GM23248 (cell line): ENCODE data around the gene WDR7. TPM values are rescaled to one million over a fixed set of nuclear protein-coding genes. Genes with fewer than 3 reads are reported as not detected.
A peak's percentile ranks its signal among the peaks of the same experiment; 100 is the strongest.

ENCODE experiments used
- DNase-seq: peaks from one replicate; pipeline ENCODE4 v3.0.0-alpha.2; 2015
- H2AFZ ChIP-seq: fragments of 200-600 bp; sonication (generic); 2 replicates; pipeline ENCODE4 v1.6.1; 2016; ENCODE audit warnings: antibody characterized with exemption
- H3F3A ChIP-seq: fragments of 200-600 bp; sonication (generic); 2 replicates; pipeline ENCODE4 v1.6.1; 2016; ENCODE audit warnings: mild to moderate bottlenecking, antibody characterized with exemption, mixed run types; ENCODE audit not compliant: insufficient read depth
- H3K27ac ChIP-seq: fragments of 200-600 bp; sonication (generic); 2 replicates; pipeline ENCODE4 v1.5.1; 2016; ENCODE audit warnings: mild to moderate bottlenecking
- H3K27me3 ChIP-seq: fragments of 200-600 bp; sonication (generic); replicated peaks from 2 replicates; pipeline ENCODE4 v1.6.1; 2016; ENCODE audit warnings: mild to moderate bottlenecking; ENCODE audit not compliant: insufficient read depth
- H3K36me3 ChIP-seq: fragments of 200-600 bp; sonication (generic); 2 replicates; pipeline ENCODE4 v1.6.1; 2016; ENCODE audit warnings: low read depth, mild to moderate bottlenecking
- H3K4me1 ChIP-seq: fragments of 200-600 bp; sonication (generic); 2 replicates; pipeline ENCODE4 v1.6.1; 2016; ENCODE audit warnings: mild to moderate bottlenecking; ENCODE audit not compliant: insufficient read depth
- H3K4me2 ChIP-seq: fragments of 200-600 bp; sonication (generic); one replicate; pipeline ENCODE4 v1.6.1; 2016; ENCODE audit warnings: mild to moderate bottlenecking; ENCODE audit not compliant: unreplicated experiment
- H3K4me3 ChIP-seq: fragments of 200-600 bp; sonication (generic); 2 replicates; pipeline ENCODE4 v1.5.1; 2016; ENCODE audit warnings: mild to moderate bottlenecking
- H3K79me2 ChIP-seq: fragments of 200-600 bp; sonication (generic); 2 replicates; pipeline ENCODE4 v1.6.1; 2016; ENCODE audit warnings: mild to moderate bottlenecking; ENCODE audit not compliant: insufficient read depth
- H3K9ac ChIP-seq: fragments of 200-600 bp; sonication (generic); 2 replicates; pipeline ENCODE4 v1.6.1; 2016; ENCODE audit warnings: mild to moderate bottlenecking
- H3K9me2 ChIP-seq: fragments of 200-600 bp; sonication (generic); 2 replicates; pipeline ENCODE4 v1.6.1; 2016; ENCODE audit warnings: mixed run types, mild to moderate bottlenecking, moderate library complexity; ENCODE audit not compliant: insufficient read depth
- H3K9me3 ChIP-seq: fragments of 200-600 bp; sonication (generic); one replicate; pipeline ENCODE4 v1.6.1; 2017; ENCODE audit warnings: low read depth
- H4K20me1 ChIP-seq: fragments of 200-600 bp; sonication (generic); 2 replicates; pipeline ENCODE4 v1.6.0; 2016; ENCODE audit not compliant: insufficient read depth
- EZH2 ChIP-seq: fragments of 200-600 bp; sonication (generic); IDR thresholded peaks from 2 replicates; pipeline ENCODE4 v1.6.1; 2018; ENCODE audit warnings: antibody characterized with exemption, mild to moderate bottlenecking; ENCODE audit not compliant: insufficient read depth, poor library complexity, severe bottlenecking
- EZH2phosphoT487 ChIP-seq: fragments of 200-600 bp; sonication (generic); IDR thresholded peaks from 2 replicates; pipeline ENCODE4 v1.6.1; 2018; ENCODE audit warnings: antibody characterized with exemption, moderate library complexity, mild to moderate bottlenecking, low read depth; ENCODE audit not compliant: insufficient read depth
- WGBS, 2 experiments: methylation state at CpG; one replicate each; pipeline ENCODE4 v1.1.6; 2015 to 2017; ENCODE audit warnings: low lambda C conversion rate in 2 of 2, low coverage in 1 of 2; ENCODE audit errors: missing lambda C conversion rate in 2 of 2; 5-methylcytosine and 5-hydroxymethylcytosine counted together
- in situ Hi-C: fragments of 300-500 bp; cut with MboI; formaldehyde crosslinking; loops from 2 replicates; pipeline ENCODE4 v1.15.0; 2020
- polyA plus RNA-seq: library from polyadenylated mRNA; unstranded; fragments of >200 nt; fragmentation: Nextera tagmentation; extraction: Ambion mirVana; gene quantifications from 2 replicates; pipeline ENCODE4 v1.2.1, GENCODE V29; 2016
- total RNA-seq: library from RNA; depleted of rRNA; stranded (reverse); fragments of >200 nt; shearing (Covaris generic); gene quantifications from 2 replicates; pipeline ENCODE4 v1.2.3, GENCODE V29; 2014

The WDR7 gene
- total and polyA plus RNA-seq, 2 experiments from 2014 or later = 6.7 to 8.3 TPM

- Histone ChIP-seq H3K4me1 (peaks cover 11% of the 10 kb centered on the region), H3K9me2 (no peaks in the 10 kb centered on the region), H3K79me2 (no peaks in the 10 kb centered on the region), H4K20me1 (no peaks in the 10 kb centered on the region), H3K4me2 (no peak overlapping the region), H2AFZ (no peak overlapping the region), H3F3A (peaks cover 5% of the 10 kb centered on the region; the same call in 1 of the 2 replicates), H3K9ac (no peak overlapping the region), H3K9me3 (no peaks in the 10 kb centered on the region), H3K27ac (no peak overlapping the region), H3K4me3 (no peak overlapping the region), H3K36me3 (no peaks in the 10 kb centered on the region), H3K27me3 (no peaks in the 10 kb centered on the region)
- 90 to 92% methylated on average over 7 of the region's 7 CpGs for WGBS, 2 experiments
- no peak for DNase-seq
- TF ChIP-seq EZH2phosphoT487 = no peak
- TF ChIP-seq EZH2 = no peak
- in situ Hi-C loops = no loop called here
Measured at GRCh38 chr18:56836173-56836572, 185.0 kb downstream of the WDR7 start.

GRCh38 chr18:56841836-56842235 is 190.7 kb downstream of the WDR7 start:
- Histone ChIP-seq H3K9me3 (no peaks in the 10 kb centered on the region), H3K27me3 (no peaks in the 10 kb centered on the region), H4K20me1 (no peaks in the 10 kb centered on the region), H2AFZ (no peak overlapping the region), H3K4me2 (no peak overlapping the region), H3K9me2 (no peaks in the 10 kb centered on the region), H3F3A (no peaks in the 10 kb centered on the region), H3K9ac (no peak overlapping the region), H3K4me1 (no peaks in the 10 kb centered on the region), H3K27ac (no peak overlapping the region), H3K4me3 (no peak overlapping the region), H3K36me3 (no peaks in the 10 kb centered on the region), H3K79me2 (no peaks in the 10 kb centered on the region)
- DNase-seq = peak; percentile 14
- WGBS, 2 experiments = 93 to 100% methylated on average over 1 of the region's 1 CpG
- in situ Hi-C loops = no loop called here
- TF ChIP-seq EZH2 (no peak), EZH2phosphoT487 (no peak)

- Histone ChIP-seq H3K9ac (no peak overlapping the region), H4K20me1 (no peaks in the 10 kb centered on the region), H3K27ac (no peak overlapping the region), H3K4me1 (no peaks in the 10 kb centered on the region), H3K4me2 (no peak overlapping the region), H3F3A (no peaks in the 10 kb centered on the region), H2AFZ (no peak overlapping the region), H3K9me2 (no peaks in the 10 kb centered on the region), H3K27me3 (no peaks in the 10 kb centered on the region), H3K79me2 (no peaks in the 10 kb centered on the region), H3K4me3 (no peak overlapping the region), H3K36me3 (no peaks in the 10 kb centered on the region), H3K9me3 (no peaks in the 10 kb centered on the region)
- TF ChIP-seq EZH2phosphoT487 (no peak), EZH2 (no peak)
- DNase-seq = no peak
- WGBS, 2 experiments = 77 to 83% methylated on average over 4 of the region's 4 CpGs
- in situ Hi-C loops = no loop called here
Measured at GRCh38 chr18:56843241-56843640, 192.1 kb downstream of the WDR7 start.

- H3K9me2 ChIP-seq = no peaks in the 10 kb centered on the region
- no peaks in the 10 kb centered on the region for H3K27me3 ChIP-seq
- no peak overlapping the region for H3K27ac ChIP-seq
- H3K36me3 ChIP-seq = no peaks in the 10 kb centered on the region
- no peak overlapping the region for H3K4me3 ChIP-seq
- H3K9ac ChIP-seq = no peak overlapping the region
- TF ChIP-seq EZH2 (no peak), EZH2phosphoT487 (no peak)
- H3F3A ChIP-seq = no peaks in the 10 kb centered on the region
- H3K9me3 ChIP-seq = no peaks in the 10 kb centered on the region
- WGBS, 2 experiments = 97 to 100% methylated on average over 1 of the region's 1 CpG
- no peaks in the 10 kb centered on the region for H3K79me2 ChIP-seq
- no peak overlapping the region for H2AFZ ChIP-seq
- in situ Hi-C loops = no loop called here
- DNase-seq = no peak
- no peak overlapping the region for H3K4me2 ChIP-seq
- no peaks in the 10 kb centered on the region for H4K20me1 ChIP-seq
- no peaks in the 10 kb centered on the region for H3K4me1 ChIP-seq
Measured at GRCh38 chr18:56844556-56844955, 193.4 kb downstream of the WDR7 start.

- no peak overlapping the region for H3K9ac ChIP-seq
- H3K79me2 ChIP-seq = no peaks in the 10 kb centered on the region
- H3K27ac ChIP-seq = no peak overlapping the region
- no peaks in the 10 kb centered on the region for H3K4me1 ChIP-seq
- no peaks in the 10 kb centered on the region for H3K27me3 ChIP-seq
- DNase-seq = no peak
- H4K20me1 ChIP-seq = no peaks in the 10 kb centered on the region
- H2AFZ ChIP-seq = no peak overlapping the region
- no peaks in the 10 kb centered on the region for H3K36me3 ChIP-seq
- WGBS, 2 experiments = 3 to 4% methylated on average over 1 of the region's 1 CpG
- no peaks in the 10 kb centered on the region for H3K9me2 ChIP-seq
- H3K4me3 ChIP-seq = no peak overlapping the region
- no peak for TF ChIP-seq EZH2phosphoT487
- no peak for TF ChIP-seq EZH2
- no peaks in the 10 kb centered on the region for H3K9me3 ChIP-seq
- in situ Hi-C loops = loop anchor here (25.0 kb wide), 1 partner anchor 586 kb away; the partner anchor contains the start of gene ONECUT2
- no peak overlapping the region for H3K4me2 ChIP-seq
- no peaks in the 10 kb centered on the region for H3F3A ChIP-seq
Measured at GRCh38 chr18:56851774-56852173, 200.6 kb downstream of the WDR7 start.
